Measurements from ENCODE around the gene TRPV5. TPM values are rescaled to one million over a fixed set of nuclear protein-coding genes. Genes with fewer than 3 reads are reported as not detected.

The TRPV5 gene
- total RNA-seq, 4 donors from 2014 or later: not detected

- no peak for DNase-seq (ENCODE audit: low spot score)
- no peak for ATAC-seq (ENCODE audit: low FRiP score)
- TF ChIP-seq CTCF (IDR thresholded peaks at IDR 0.05): no peak
These were observed 1.0 kb downstream of the TRPV5 start for GRCh38 chr7:142932386-142933091.

- no peak for TF ChIP-seq CTCF (IDR thresholded peaks at IDR 0.05)
- ATAC-seq (ENCODE audit: low FRiP score): no peak
- DNase-seq (ENCODE audit: low spot score): no peak
These were observed 3.3 kb downstream of the TRPV5 start for GRCh38 chr7:142930126-142930730.

GRCh38 chr7:142927949-142928348 is 5.6 kb downstream of the TRPV5 start:
- no peak for TF ChIP-seq CTCF (IDR thresholded peaks at IDR 0.05)
- no peak for ATAC-seq (ENCODE audit: low FRiP score)
- no peak for DNase-seq (ENCODE audit: low spot score)

GRCh38 chr7:142927085-142927745 is 6.3 kb downstream of the TRPV5 start:
- DNase-seq (ENCODE audit: low spot score): no peak
- ATAC-seq (ENCODE audit: low FRiP score): no peak
- TF ChIP-seq CTCF (IDR thresholded peaks at IDR 0.05): no peak

GRCh38 chr7:142925413-142925812 is 8.1 kb downstream of the TRPV5 start:
- DNase-seq (ENCODE audit: low spot score): no peak
- no peak for TF ChIP-seq CTCF (IDR thresholded peaks at IDR 0.05)
- no peak for ATAC-seq (ENCODE audit: low FRiP score)

- ATAC-seq (ENCODE audit: low FRiP score) (no peak), DNase-seq (ENCODE audit: low spot score) (no peak)
- no peak for TF ChIP-seq CTCF (IDR thresholded peaks at IDR 0.05)
These were observed 10.2 kb downstream of the TRPV5 start for GRCh38 chr7:142923391-142923790.
